Astrocyte (in vitro differentiated cells and primary cell): ENCODE data around the gene DIRAS1. TPM values are rescaled to one million over a fixed set of nuclear protein-coding genes. Genes with fewer than 3 reads are reported as not detected.
A peak's percentile ranks its signal among the peaks of the same experiment; 100 is the strongest.

Source experiments
- DNase-seq: peaks from one replicate; pipeline ENCODE4 v3.0.0-alpha.2; 2010; ENCODE audit warnings: low read depth
- FAIRE-seq: peaks from 2 replicates; lab custom pipeline; 2011; peaks lifted over from hg19 to GRCh38; lab: Jason Lieb, UNC
- H2AFZ ChIP-seq: 2 replicates; pipeline ENCODE4 v1.6.0; 2012; ENCODE audit warnings: low read depth, low read length, inconsistent platforms
- H3K27ac ChIP-seq: 2 replicates; pipeline ENCODE4 v1.5.1; 2011; ENCODE audit warnings: low read depth, low read length, inconsistent platforms
- H3K27me3 ChIP-seq: 2 replicates; pipeline ENCODE4 v1.6.0; 2011; ENCODE audit warnings: low read length, inconsistent platforms; ENCODE audit not compliant: insufficient read depth
- H3K36me3 ChIP-seq: 2 replicates; pipeline ENCODE4 v1.5.1; 2011; ENCODE audit warnings: low read length, inconsistent platforms; ENCODE audit not compliant: insufficient read depth
- H3K4me1 ChIP-seq: 2 replicates; pipeline ENCODE4 v1.5.1; 2011; ENCODE audit warnings: low read length, inconsistent platforms; ENCODE audit not compliant: insufficient read depth
- H3K4me2 ChIP-seq: 2 replicates; pipeline ENCODE4 v1.6.0; 2012; ENCODE audit warnings: low read length, inconsistent platforms
- H3K4me3 ChIP-seq: 2 replicates; pipeline ENCODE4 v1.5.1; 2011; ENCODE audit warnings: low read depth, mild to moderate bottlenecking, low read length, inconsistent platforms; ENCODE audit not compliant: insufficient read depth
- H3K79me2 ChIP-seq: 2 replicates; pipeline ENCODE4 v1.6.0; 2012; ENCODE audit warnings: mild to moderate bottlenecking, low read length, inconsistent platforms; ENCODE audit not compliant: insufficient read depth
- H3K9ac ChIP-seq: 2 replicates; pipeline ENCODE4 v1.6.0; 2012; ENCODE audit warnings: mild to moderate bottlenecking, low read length, inconsistent platforms
- H3K9me3 ChIP-seq: 2 replicates; pipeline ENCODE4 v1.5.1; 2012; ENCODE audit warnings: low read depth, mild to moderate bottlenecking, low read length, inconsistent platforms; ENCODE audit not compliant: insufficient read depth
- H4K20me1 ChIP-seq: 2 replicates; pipeline ENCODE4 v1.6.0; 2012; ENCODE audit warnings: low read length, inconsistent platforms; ENCODE audit not compliant: insufficient read depth
- H3K27ac Mint-ChIP-seq: one replicate; pipeline ENCODE4 v1.8.0; 2021; ENCODE audit warnings: mild to moderate bottlenecking, mixed read lengths; ENCODE audit not compliant: unreplicated experiment
- H3K27me3 Mint-ChIP-seq: one replicate; pipeline ENCODE4 v1.8.0; 2021; ENCODE audit warnings: low read depth, mixed read lengths; ENCODE audit not compliant: unreplicated experiment
- H3K36me3 Mint-ChIP-seq: one replicate; pipeline ENCODE4 v1.8.0; 2021; ENCODE audit warnings: low read depth, mixed read lengths; ENCODE audit not compliant: unreplicated experiment
- H3K4me1 Mint-ChIP-seq: one replicate; pipeline ENCODE4 v1.8.0; 2021; ENCODE audit warnings: low read depth, mixed read lengths; ENCODE audit not compliant: unreplicated experiment
- H3K4me3 Mint-ChIP-seq: one replicate; pipeline ENCODE4 v1.8.0; 2021; ENCODE audit warnings: mild to moderate bottlenecking, moderate library complexity, mixed read lengths; ENCODE audit not compliant: unreplicated experiment
- H3K9me3 Mint-ChIP-seq: one replicate; pipeline ENCODE4 v1.8.0; 2021; ENCODE audit warnings: mild to moderate bottlenecking, mixed read lengths; ENCODE audit not compliant: unreplicated experiment
- EZH2 ChIP-seq: IDR thresholded peaks from 2 replicates; pipeline ENCODE4 v1.6.1; 2012; ENCODE audit warnings: mild to moderate bottlenecking, low read length, inconsistent platforms; ENCODE audit not compliant: insufficient read depth
- total RNA-seq: library from RNA; stranded (reverse); gene quantifications from 2 replicates; pipeline ENCODE4 v1.2.1, GENCODE V29; 2021
- TF ChIP-seq, protein P1 (sequence below): IDR thresholded peaks from 2 replicates; pipeline ENCODE4 v1.5.1; 2011; ENCODE audit warnings: low read depth, mild to moderate bottlenecking, inconsistent platforms, low read length, moderate library complexity; ENCODE audit not compliant: insufficient read depth

Gene DIRAS1
- total RNA-seq, 1 donor from 2014 or later = 5.9 TPM

DNA sequence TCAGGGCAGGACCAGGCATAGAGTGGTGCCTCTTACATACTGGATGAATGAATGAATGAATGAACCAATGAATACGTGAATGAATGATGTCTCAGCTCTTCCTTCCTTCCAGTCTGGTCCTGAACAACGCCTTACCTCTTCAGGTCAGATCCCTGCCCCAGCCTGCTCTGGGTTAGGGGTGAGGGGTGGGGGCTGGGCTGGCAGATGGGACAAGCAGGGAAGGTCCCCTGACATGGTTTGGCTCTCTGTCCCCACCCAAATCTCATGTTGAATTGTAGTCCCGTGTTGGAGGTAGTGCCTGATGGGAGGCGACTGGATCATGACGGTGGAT is 9.3 kb downstream of the DIRAS1 start:
- FAIRE-seq = no peak
- Histone ChIP-seq H4K20me1 (no peaks in the 10 kb centered on the region), H3K27me3 (peaks cover 2% of the 10 kb centered on the region), H2AFZ (no peak overlapping the region), H3K36me3 (no peaks in the 10 kb centered on the region), H3K9ac (no peak overlapping the region), H3K4me3 (no peak overlapping the region), H3K4me2 (no peak overlapping the region), H3K9me3 (peaks cover 8% of the 10 kb centered on the region), H3K27ac (no peak overlapping the region), H3K79me2 (no peaks in the 10 kb centered on the region), H3K4me1 (peaks cover 9% of the 10 kb centered on the region)
- H3K4me3 Mint-ChIP-seq = no peak overlapping the region
- TF ChIP-seq, protein P1, sequence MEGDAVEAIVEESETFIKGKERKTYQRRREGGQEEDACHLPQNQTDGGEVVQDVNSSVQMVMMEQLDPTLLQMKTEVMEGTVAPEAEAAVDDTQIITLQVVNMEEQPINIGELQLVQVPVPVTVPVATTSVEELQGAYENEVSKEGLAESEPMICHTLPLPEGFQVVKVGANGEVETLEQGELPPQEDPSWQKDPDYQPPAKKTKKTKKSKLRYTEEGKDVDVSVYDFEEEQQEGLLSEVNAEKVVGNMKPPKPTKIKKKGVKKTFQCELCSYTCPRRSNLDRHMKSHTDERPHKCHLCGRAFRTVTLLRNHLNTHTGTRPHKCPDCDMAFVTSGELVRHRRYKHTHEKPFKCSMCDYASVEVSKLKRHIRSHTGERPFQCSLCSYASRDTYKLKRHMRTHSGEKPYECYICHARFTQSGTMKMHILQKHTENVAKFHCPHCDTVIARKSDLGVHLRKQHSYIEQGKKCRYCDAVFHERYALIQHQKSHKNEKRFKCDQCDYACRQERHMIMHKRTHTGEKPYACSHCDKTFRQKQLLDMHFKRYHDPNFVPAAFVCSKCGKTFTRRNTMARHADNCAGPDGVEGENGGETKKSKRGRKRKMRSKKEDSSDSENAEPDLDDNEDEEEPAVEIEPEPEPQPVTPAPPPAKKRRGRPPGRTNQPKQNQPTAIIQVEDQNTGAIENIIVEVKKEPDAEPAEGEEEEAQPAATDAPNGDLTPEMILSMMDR = no peak
- TF ChIP-seq EZH2 = no peak
- peaks cover 8% of the 10 kb centered on the region for H3K36me3 Mint-ChIP-seq
- H3K4me1 Mint-ChIP-seq = peaks cover 7% of the 10 kb centered on the region
- H3K27me3 Mint-ChIP-seq = peaks cover 4% of the 10 kb centered on the region
- DNase-seq = no peak
- H3K9me3 Mint-ChIP-seq = peaks cover 10% of the 10 kb centered on the region
- peak overlapping the region; percentile 77 for H3K27ac Mint-ChIP-seq

- H3K9me3 ChIP-seq = peaks cover 8% of the 10 kb centered on the region
- H3K9me3 Mint-ChIP-seq = peaks cover 10% of the 10 kb centered on the region
- H4K20me1 ChIP-seq = no peaks in the 10 kb centered on the region
- peak overlapping the region; percentile 77 for H3K27ac Mint-ChIP-seq
- peaks cover 9% of the 10 kb centered on the region for H3K4me1 ChIP-seq
- no peak overlapping the region for H3K4me3 Mint-ChIP-seq
- peaks cover 7% of the 10 kb centered on the region for H3K4me1 Mint-ChIP-seq
- H3K4me2 ChIP-seq = peak overlapping the region; percentile 34
- no peak overlapping the region for H3K4me3 ChIP-seq
- TF ChIP-seq EZH2 = no peak
- TF ChIP-seq, protein P1 = no peak
- peaks cover 4% of the 10 kb centered on the region for H3K27me3 Mint-ChIP-seq
- FAIRE-seq (no peak), DNase-seq (peak; percentile 73)
- no peak overlapping the region for H2AFZ ChIP-seq
- H3K79me2 ChIP-seq = no peaks in the 10 kb centered on the region
- H3K36me3 Mint-ChIP-seq = peaks cover 8% of the 10 kb centered on the region
- no peaks in the 10 kb centered on the region for H3K36me3 ChIP-seq
- H3K27me3 ChIP-seq = peaks cover 2% of the 10 kb centered on the region
- no peak overlapping the region for H3K27ac ChIP-seq
- peak overlapping the region; percentile 12 for H3K9ac ChIP-seq
These were observed 9.8 kb downstream of the DIRAS1 start for GRCh38 chr19:2711172-2711874.

DNA sequence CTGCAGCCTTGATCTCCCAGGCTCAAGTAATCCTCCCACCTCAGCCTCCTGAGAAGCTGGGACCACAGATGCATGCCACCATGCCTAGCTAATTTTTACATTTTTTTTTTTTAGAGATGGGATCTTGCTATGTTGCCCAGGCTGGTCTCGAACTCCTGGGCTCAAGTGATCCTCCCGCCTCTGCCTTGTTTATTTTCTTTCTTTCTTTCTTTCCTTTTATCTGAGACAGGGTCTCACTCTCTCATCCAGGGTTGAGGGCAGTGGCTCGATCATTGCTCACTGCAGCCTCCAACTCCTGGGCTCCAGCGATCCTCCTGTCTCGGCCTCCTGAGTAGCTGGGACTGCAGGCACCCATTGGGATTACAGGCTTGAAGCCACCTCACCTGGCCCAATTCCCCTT is 14.9 kb downstream of the DIRAS1 start:
- no peak overlapping the region for H3K4me3 Mint-ChIP-seq
- Histone ChIP-seq H3K27ac (no peak overlapping the region), H4K20me1 (no peaks in the 10 kb centered on the region), H3K9me3 (no peaks in the 10 kb centered on the region), H3K4me3 (no peak overlapping the region), H3K27me3 (peaks cover 15% of the 10 kb centered on the region), H3K79me2 (no peaks in the 10 kb centered on the region), H3K4me1 (peaks cover 2% of the 10 kb centered on the region), H3K4me2 (no peak overlapping the region), H3K9ac (no peak overlapping the region), H3K36me3 (no peaks in the 10 kb centered on the region), H2AFZ (no peak overlapping the region)
- H3K36me3 Mint-ChIP-seq = no peaks in the 10 kb centered on the region
- FAIRE-seq (no peak), DNase-seq (no peak)
- H3K27me3 Mint-ChIP-seq = peaks cover 3% of the 10 kb centered on the region
- no peaks in the 10 kb centered on the region for H3K9me3 Mint-ChIP-seq
- TF ChIP-seq, protein P1 = no peak
- TF ChIP-seq EZH2 = no peak
- no peak overlapping the region for H3K27ac Mint-ChIP-seq
- H3K4me1 Mint-ChIP-seq = peaks cover 4% of the 10 kb centered on the region
